Ishikawa (cell line): ENCODE measurements around the gene TMEM52.

Experiments used
- REST ChIP-seq: IDR thresholded peaks from 2 replicates; pipeline ENCODE4 v1.6.1; 2012; ENCODE audit warnings: low read depth, mild to moderate bottlenecking
- YY1 ChIP-seq: IDR thresholded peaks from 2 replicates; pipeline ENCODE4 v1.6.1; 2012; ENCODE audit warnings: low read depth
- TF ChIP-seq, protein P1 (sequence below): IDR thresholded peaks from 2 replicates; pipeline ENCODE4 v1.6.1; 2012

DNA sequence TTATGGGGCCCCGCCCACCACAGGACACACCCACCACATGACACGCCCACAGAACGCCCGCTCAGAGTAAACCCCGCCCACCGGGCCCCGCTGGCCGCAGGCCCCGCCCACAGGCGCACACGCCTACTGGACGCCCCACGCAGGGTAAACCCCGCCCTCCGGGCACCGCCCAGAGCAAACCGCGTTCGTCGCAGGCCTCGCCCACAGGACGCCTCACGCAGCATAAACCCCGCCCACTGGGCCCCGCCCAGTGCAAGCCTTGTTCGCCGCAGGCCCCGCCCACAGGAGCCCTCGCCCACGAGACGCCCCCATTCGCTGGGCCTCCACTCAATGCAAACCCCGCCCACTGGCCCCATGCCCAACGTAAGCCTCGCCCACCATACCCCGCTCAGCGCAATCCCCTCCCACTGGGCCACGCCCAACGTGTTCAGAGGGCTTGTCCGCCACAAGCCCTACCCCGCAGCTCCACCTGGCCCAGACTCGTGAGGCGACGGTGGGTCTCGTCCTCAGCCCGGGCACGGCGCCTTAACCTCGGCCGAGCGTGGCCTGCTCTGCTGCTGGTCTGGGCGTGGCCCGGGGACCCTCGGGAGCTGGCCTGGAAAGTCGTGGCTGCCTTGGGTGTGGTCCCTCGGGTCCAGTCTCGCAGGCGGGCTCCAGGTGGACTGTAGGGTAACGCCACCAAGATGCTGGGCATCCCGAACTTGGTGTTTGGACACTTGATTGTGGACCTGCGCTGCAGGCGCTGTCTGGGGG, 401 bp upstream of the TMEM52 start:
- TF ChIP-seq, protein P1, sequence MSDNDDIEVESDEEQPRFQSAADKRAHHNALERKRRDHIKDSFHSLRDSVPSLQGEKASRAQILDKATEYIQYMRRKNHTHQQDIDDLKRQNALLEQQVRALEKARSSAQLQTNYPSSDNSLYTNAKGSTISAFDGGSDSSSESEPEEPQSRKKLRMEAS: peak; percentile 86
- TF ChIP-seq YY1: no peak
- TF ChIP-seq REST: no peak
